Left lung (tissue), 10 donors: ENCODE data around the gene AK5. TPM values are rescaled to one million over a fixed set of nuclear protein-coding genes. Genes with fewer than 3 reads are reported as not detected.

Experiments used
- ATAC-seq: fragments of 200-7000 bp; cut with Tn5 transposase; one replicate; pipeline ENCODE4 v1.9.1; 2020; ENCODE audit warnings: moderate library complexity
- DNase-seq, 4 donors: peaks; one replicate each; pipeline ENCODE4 v3.0.0-alpha.2; 2013 to 2020
- H3K27ac ChIP-seq, 2 donors: fragments of 200-600 bp; sonication (generic) in 1 of 2; one replicate each; pipeline versions ENCODE4 v1.5.0 to v1.8.0; 2020 to 2021
- H3K27me3 ChIP-seq, 2 donors: fragments of 200-600 bp; sonication (generic) in 1 of 2; one replicate each; pipeline versions ENCODE4 v1.5.0 to v1.8.0; 2020 to 2021
- H3K36me3 ChIP-seq, 2 donors: fragments of 200-600 bp; sonication (generic) in 1 of 2; one replicate each; pipeline versions ENCODE4 v1.5.0 to v1.8.0; 2020 to 2021
- H3K4me1 ChIP-seq, 2 donors: fragments of 200-600 bp; one replicate each; pipeline ENCODE4 v1.8.0; 2021
- H3K4me3 ChIP-seq, 2 donors: fragments of 200-600 bp; sonication (generic) in 1 of 2; one replicate each; pipeline versions ENCODE4 v1.5.0 to v1.8.0; 2020 to 2021; ENCODE audit warnings: mild to moderate bottlenecking in 1 of 2
- H3K9me3 ChIP-seq, 2 donors: fragments of 200-600 bp; sonication (generic) in 1 of 2; one replicate each; pipeline versions ENCODE4 v1.5.0 to v1.8.0; 2020 to 2021
- intact Hi-C, 2 donors: fragments of 100-400 bp; cut with DNase I; formaldehyde crosslinking; loops; one replicate each; pipeline versions ENCODE4 v1.11.2 to v1.14.2; 2022
- polyA plus RNA-seq, 6 donors: library from polyadenylated mRNA; unstranded; fragments of 120-200 nt; gene quantifications; one replicate each; pipeline ENCODE4 v1.2.1, GENCODE V29; 2013; ENCODE audit not compliant: insufficient read length in 6 of 6
- total RNA-seq, 2 donors: library from RNA; stranded (reverse); fragmentation: NEBNext Ultra II Directional; extraction: Animal tissue kit (Norgen Biotek cat#: 25700); gene quantifications; one replicate each; pipeline ENCODE4 v1.2.1, GENCODE V29; 2021
- TF ChIP-seq, protein P1 (sequence below), 2 donors: fragments of 200-600 bp; sonication (generic) in 1 of 2; IDR thresholded peaks; one replicate each; pipeline versions ENCODE4 v1.5.0 to v1.8.0; 2021; ENCODE audit warnings: antibody characterized with exemption in 2 of 2
- donor health status: DM: no; HTN: yes; CAD: no.
- donor health status: DM: no; HTN: no; CAD: no.

AK5 gene
- total and polyA plus RNA-seq, 8 donors = 0.29 to 1.4 (median 0.80) TPM

DNA sequence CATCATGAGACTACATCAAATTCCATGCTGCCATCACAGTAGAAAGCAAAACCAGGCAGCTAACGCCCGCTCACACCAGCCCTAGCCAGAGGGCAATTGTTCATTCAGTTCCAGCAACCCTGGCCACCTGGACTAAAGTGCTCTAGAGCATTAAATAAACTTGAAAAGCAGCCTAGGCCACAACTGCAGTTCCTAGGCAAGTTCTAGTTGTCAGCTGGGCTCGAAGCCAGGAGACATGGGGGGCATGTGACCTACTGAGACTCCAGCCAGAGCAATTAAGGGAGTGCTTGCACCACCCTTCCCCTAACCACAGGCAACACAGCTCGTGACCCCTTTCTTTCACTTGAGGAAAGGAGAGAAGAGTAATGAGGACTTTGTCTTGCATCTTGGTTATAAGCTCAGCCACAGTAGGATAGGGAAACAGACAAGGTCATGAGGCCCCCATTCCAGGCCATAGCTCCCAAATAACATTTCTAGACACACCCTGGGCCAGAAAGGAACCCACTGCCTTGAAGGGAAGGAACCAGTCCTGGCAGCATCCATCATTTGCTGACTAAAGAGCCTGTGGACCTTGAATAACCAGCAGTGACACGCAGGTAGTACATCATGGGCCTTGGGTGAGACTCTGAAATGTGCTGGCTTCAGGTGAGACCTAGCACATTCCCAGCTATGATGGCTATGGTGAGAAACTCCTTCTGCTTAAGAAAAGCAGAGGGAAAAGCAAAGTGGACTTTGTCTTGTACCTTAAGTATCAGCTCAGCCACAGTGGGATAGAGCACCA is 323.6 kb downstream of the AK5 start:
- Histone ChIP-seq H3K4me1 (peaks cover 0 to 11% of the 10 kb centered on the region in 2 donors), H3K27me3 (no peaks in the 10 kb centered on the region), H3K9me3 (peaks cover 6 to 24% of the 10 kb centered on the region in 2 donors), H3K27ac (peak overlapping the region in 1 of 2 donors; percentile 25), H3K4me3 (no peak overlapping the region), H3K36me3 (peaks cover 0 to 21% of the 10 kb centered on the region in 2 donors)
- ATAC-seq (peak; percentile 86), DNase-seq (peak in 2 of 4 donors; percentile 16 to 88)
- intact Hi-C loops = no loop called here
- TF ChIP-seq, protein P1, sequence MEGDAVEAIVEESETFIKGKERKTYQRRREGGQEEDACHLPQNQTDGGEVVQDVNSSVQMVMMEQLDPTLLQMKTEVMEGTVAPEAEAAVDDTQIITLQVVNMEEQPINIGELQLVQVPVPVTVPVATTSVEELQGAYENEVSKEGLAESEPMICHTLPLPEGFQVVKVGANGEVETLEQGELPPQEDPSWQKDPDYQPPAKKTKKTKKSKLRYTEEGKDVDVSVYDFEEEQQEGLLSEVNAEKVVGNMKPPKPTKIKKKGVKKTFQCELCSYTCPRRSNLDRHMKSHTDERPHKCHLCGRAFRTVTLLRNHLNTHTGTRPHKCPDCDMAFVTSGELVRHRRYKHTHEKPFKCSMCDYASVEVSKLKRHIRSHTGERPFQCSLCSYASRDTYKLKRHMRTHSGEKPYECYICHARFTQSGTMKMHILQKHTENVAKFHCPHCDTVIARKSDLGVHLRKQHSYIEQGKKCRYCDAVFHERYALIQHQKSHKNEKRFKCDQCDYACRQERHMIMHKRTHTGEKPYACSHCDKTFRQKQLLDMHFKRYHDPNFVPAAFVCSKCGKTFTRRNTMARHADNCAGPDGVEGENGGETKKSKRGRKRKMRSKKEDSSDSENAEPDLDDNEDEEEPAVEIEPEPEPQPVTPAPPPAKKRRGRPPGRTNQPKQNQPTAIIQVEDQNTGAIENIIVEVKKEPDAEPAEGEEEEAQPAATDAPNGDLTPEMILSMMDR (IDR thresholded peaks at IDR 0.05) = no peak

DNA sequence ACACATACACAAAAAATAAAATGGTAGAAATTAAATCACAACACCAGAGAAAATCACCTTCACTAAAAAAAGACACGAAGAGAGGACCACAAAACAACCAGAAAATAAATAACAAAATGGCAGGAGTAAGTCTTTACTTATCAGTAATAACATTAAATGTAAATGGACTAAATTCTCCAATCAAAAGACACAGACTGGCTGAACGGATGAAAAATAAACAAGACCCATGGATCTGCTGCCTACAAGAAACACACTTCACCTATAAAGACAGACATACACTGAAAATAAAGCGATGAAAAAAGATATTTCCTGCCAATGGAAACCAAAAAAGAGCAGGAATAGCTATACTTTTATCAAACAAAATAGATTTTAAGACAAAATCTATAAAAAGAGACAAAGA is 327.1 kb downstream of the AK5 start:
- intact Hi-C loops = no loop called here
- TF ChIP-seq, protein P1 (IDR thresholded peaks at IDR 0.05) = no peak
- no peak overlapping the region for H3K4me3 ChIP-seq
- DNase-seq (no peak), ATAC-seq (no peak)
- no peak overlapping the region for H3K27ac ChIP-seq
- H3K9me3 ChIP-seq = peaks cover 6 to 28% of the 10 kb centered on the region in 2 donors
- peaks cover 0 to 11% of the 10 kb centered on the region in 2 donors for H3K4me1 ChIP-seq
- peaks cover 0 to 21% of the 10 kb centered on the region in 2 donors for H3K36me3 ChIP-seq
- H3K27me3 ChIP-seq = no peaks in the 10 kb centered on the region

Other genes starting within 250 kb of the AK5 start
- gene PIGK, start 62.6 kb upstream of the AK5 start, total RNA-seq = 10 to 100 TPM; 28.2 to 30.8 TPM
- 10 to 100 TPM; 24.7 to 38.1 (median 32.8) TPM for gene PIGK, start 62.6 kb upstream of the AK5 start, polyA plus RNA-seq